ENCODE measurements around the gene SPATA24.
"Not testable (repeated sequence)": the region's sequence is repeated elsewhere in the genome, so short reads cannot be mapped to it uniquely, and the experiment has no call there.

SPATA24 gene

DNA sequence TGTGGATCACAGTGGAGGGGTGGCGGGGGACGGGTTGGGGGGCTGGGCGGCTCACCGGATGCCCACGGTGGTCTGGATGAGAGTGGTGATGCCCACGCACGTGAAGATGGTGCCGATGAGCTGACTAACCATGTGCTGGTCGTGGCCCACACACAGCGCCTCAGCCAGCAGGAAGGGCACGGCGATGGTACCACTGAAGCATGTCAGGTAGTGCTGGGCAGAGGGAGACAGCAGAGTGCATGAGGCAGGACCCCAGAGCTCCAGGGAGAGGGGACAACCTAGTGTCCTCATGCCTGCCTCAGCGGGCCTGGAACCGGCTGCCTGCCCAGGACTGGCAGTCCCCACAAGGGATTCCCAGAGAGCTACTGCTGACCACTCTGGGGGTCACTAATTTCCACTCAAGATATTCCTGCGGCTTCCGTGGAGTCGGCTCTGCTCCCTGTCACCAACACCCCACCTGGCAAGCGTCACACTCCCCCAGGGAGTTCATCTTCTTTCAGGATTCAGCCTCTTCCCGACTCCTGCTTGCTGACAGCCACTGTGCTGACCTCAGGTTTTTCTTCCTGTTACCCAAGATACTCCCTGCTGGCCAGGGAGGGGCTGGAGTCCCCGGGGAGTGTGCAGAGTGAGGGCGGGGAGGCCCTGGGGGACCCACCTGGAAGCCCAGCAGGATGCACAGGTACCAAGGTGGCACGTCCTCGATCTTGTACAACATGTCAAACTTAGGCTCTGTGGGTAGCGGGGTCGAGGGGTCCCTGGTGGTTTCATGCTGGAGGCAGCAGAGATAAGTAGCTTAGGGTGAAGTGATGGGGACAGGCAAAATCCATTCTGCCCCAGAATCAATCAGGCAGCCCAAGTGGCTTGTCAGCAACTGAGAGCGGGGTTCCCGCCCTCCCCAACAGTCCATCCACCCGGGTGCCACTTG is 21.8 kb downstream of the SPATA24 start:
- DNase-seq, result no peak

DNA sequence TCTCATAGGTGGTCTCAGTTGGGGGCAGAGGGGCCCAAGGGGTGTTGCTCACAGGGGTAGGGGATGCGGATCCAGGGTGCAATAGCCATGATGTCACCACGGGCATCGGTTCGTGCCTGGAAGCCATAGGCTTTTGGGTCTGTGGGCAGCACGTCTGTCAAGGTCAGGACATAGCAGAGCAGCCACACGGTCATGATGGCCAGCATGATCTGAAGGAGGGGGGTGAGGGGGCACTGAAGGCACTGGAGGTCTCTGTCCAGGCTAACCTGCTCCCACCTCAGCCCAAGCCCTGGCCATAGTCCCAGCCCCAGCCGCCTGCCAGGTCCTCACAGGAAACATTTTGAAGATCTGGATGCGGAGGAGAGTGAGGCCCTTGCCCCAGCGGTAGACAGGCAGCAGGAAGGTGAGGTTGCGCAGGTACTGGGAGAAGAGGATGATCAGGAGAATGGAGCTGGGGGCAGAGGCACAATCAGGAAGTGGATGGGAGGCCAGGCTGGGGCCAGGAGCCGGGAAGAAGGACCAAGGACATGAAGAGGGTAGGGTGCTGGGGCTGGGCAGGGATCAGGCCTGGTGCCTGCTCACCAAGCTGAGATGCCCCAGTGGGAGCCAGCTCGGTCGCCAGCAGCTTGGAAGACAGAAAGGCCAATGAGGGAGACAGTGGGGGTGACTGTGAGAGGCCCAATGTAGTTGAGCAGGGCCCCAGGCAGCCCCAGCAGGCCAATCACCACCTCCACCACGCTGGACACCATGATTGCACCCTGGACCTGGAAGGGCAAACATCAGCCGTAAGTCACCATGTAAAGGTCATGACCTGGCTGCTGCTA is 24.1 kb downstream of the SPATA24 start:
- no peak for DNase-seq

DNA sequence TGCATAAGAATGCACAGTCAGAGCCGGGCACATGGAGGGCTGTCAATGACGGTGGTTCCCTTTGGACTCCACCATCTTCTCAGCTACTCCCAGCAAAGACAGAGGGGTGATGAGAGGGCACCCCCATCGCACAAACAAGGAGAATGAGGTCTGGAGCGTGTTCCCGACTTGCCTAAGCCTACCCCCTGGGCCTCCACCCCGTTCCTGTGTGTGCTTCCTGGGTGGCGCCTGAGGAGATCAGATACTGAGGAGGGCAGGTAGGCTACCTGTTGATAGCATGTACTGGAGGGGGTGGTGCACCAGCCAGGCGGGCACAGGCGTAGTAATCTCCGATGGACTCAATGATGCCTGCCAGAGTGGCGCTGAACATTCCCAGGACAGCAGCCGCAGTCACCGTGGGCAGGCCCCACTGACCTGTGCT is 24.9 kb downstream of the SPATA24 start:
- DNase-seq, result no peak

DNA sequence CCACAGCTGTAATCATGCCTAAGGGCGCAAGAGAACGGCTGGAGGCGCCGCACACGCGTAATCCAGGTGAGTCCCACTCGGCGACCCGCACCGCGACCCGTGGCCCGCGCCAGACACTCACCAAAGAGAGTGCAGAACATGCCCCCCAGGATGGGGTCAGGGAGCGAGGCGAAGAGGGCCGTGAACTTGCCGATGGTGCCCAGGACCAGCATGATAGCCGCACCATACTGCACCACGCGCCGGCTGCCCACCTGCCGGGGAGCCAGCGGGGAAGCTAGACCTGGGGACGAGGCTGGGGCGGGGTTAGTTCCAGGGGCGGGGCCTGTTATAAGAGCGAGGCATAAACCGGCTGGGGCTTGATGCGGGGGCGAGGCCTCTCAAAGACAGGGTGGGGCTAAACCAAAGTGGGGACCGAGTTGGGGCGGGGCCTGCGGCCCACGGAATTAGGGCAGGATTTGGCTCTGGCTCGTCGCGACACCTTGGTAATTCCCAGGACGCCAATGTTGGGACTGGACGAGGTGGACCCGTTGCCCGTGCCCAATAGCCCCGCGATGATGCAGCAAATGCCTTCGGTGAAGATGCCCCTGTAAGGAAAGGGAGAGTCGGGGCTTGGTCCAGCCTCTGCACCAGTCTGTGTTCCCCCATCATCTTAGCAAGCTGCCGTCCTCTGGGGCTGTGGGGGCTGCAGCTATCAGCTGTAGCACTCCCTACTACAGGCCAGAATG is 25.6 kb downstream of the SPATA24 start:
- DNase-seq, result no peak

DNA sequence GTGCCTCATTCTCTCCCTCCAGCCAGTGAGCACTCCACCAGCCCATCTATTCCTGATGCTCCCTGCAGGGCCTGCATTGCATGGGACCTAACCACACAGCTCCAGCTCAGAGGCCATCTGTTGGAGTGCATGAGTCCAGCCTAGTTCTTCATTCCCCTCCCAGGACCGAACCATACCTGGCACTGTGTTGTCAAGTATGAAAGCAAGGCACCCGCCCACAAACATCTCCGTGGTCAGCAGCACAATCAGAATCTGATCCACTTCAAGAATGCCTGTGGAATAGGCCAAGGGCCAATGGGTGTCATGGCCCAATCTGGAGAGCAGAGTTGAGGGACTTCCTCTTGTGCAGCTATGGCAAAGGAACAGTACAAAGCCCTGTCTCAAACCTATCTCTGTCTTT is 26.7 kb downstream of the SPATA24 start:
- no peak for DNase-seq

DNA sequence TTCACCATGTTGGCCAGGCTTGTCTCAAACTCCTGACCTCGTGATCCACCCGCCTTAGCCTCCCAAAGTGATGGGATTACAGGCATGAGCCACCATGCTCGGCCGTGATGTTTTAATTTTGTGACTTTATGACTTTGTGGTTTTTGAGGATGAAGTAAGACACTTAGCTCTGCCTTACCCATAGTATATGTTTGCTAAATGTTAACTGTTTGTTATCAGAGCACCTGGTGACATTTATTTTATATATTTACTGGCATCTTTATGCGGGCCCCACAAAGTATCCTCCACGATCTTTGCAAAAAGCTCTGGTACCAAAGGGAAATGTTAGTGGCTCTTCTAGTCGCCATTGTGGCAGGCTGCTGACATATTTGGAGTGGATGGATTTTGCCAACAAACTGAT is 27.5 kb downstream of the SPATA24 start:
- no peak for DNase-seq

DNA sequence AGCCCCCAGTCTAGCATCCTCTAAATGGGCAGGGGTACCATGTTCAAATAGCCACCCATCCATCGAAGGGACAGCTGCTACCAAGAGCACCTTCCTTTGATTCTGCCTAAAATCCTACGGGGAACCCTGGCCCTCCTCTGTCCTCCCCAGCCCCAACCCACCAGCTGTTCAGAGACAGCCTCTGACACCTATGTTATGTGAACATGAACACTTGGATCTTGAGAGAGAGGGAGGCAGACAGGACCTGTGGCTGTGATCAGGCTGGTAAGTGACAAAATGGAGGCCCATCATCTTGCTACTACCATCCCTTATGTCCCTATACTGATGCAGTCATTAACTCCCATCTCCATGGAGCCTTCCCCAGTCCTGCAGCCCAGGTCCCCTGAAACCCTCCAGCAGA is 29.0 kb downstream of the SPATA24 start:
- DNase-seq, result no peak

DNA sequence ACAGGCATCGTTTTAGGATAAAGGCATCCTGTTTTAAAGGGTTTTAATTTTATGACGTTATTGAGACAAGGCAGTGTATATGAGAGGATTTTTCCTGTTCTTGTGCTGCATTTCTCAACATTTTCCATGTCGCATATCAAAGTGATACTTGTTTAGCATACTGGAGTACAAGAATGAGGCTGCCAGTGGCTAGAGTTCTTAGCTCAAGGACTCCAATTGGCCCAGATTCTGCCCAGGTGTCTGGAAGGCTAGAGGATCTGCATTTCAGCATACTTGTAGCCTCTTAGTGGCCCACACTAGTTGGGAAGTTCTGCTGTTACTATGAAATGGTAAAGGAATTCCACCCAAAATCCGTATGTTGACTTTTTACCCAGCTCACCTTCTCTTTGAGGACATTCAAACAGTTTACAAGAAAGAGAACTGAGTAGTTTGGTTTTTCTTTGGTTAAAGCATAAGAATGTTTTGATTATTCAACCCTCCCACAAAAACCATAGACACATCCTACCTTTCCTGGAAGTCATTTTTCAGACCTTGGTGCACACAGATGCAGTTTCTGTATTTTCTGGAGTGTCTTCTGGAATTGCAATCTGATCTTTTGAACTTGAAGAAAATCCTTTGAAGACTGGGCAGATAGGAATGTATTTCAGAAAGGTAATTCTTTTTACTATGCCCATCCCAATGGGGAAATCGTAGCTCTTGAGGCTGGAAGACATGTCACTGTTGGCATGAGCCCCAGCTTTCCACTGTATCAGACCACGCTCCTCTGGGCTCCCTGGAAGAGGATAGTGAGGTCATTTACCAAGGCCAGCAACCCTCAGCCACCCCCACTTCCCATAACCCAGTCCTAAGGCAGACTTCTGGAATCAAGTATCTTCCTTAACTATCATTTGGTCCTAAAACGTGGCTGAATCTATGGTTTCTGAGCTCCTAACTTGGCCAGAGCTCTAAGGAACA is 32.1 kb downstream of the SPATA24 start:
- DNase-seq, result no peak

DNA sequence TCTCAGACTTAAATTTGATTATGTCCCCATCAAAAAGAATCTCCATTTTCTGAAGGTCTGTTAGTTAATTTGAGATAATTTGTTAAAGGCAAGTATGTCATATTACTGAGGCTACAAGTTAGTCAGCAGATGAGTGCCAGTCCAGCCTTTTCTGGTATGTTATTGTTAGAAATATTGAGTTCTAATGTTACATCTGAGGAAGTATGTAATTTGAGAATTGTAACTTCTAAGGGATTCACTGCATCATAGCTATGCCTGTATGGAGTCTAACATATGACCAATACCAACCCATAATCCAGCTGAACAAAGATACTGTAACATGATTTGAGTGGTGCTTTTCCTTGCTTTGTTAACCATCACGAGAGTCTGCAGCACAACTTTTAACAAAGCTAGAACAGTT is 34.7 kb downstream of the SPATA24 start:
- DNase-seq, result no peak

DNA sequence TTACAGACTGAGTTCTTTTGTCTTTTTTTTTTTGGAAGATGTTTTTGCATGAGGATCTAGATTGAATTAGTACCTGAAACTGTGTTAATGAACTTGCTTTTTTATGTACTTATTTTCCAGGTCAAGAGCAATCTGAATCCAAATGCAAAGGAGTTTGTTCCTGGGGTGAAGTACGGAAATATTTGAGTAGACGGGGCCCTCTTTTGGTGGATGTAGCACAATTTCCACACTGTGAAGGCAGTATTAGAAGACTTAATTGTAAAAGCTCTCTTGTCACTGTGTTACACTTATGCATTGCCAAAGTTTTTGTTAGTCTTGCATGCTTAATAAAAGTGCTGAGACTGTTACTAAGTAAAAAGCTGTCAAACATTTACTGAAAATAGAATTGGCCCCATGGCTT is 35.3 kb downstream of the SPATA24 start:
- DNase-seq, result no peak

DNA sequence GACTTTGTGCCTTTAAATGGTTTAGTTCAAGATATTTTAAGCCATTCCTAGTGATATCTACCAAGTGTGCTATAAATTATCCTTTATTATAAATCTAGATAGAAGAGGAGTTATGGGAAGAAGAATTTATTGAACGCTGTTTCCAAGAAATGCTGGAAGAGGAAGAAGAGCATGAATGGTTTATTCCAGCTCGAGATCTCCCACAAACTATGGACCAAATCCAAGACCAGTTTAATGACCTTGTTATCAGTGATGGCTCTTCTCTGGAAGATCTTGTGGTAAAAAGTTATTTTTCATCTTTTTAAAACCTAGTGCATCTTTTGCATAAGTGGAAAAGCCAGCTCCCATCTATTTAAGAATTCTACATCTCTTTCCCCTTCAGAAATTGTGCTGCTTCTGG is 39.4 kb downstream of the SPATA24 start:
- DNase-seq, result no peak

DNA sequence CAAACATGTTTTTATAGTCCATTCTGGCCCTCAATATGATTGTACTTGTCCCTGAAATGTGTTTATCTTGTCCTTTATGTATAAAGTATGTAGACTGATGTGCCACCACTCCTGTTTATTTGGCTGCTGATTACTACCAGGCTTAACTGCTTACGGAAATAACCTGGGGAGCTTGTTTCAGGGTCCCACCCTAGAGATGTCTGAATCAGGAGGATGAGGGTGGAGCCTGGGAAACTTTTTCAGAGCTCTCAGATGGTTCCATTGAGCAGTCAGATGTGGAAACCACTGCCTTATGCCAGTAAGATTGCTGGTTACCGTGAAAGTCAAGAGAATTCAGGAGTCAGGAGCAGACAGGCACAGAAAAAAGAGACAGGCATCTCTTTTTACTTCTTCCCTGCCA is 40.0 kb downstream of the SPATA24 start:
- DNase-seq, result no peak

DNA sequence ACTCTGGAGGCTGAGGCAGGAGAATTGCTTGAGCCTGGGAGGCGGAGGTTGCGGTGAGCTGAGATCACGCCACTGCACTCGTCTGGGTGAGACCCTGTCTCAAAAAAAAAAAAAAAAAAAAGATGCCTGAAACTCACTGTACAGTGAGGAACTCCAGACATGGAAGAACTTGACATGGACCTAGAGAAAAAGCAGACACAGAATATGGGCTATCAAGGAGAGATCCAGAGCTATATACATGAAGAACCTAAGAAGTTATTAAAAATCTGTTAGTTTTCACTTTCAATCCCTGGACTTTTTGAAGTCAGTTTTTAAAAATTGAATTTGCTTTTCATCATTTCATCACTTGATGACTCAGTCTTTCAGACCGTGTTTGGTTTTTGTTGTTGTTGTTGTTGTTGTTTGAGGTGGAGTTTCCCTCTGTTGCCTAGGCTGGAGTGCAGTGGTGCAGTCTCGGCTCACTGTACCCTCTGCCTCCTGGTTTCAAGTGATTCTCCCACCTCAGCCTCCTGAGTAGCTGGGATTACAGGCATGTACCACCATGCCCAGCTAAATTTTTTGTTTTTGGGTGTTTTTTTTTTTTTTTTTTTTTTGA is 42.0 kb downstream of the SPATA24 start:
- no peak for DNase-seq

DNA sequence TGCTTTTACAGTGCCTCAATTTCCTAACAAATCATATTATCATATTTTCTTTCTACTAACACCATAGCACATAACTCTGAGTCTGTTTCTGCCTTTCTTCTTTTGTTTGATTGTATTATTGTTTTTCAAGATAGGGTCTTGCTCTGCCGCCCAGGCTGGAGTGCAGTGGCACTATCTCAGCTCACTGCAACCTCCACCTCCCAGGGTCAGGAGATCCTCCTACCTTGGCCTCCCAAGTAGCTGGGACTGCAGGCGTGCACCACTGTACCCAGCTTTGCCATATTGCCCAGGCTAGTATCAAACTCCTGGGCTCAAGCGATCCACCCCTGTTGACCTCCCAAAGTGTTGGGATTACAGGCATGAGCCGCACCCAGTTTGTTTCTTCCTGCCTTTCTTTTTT is 43.5 kb downstream of the SPATA24 start:
- no peak for DNase-seq

DNA sequence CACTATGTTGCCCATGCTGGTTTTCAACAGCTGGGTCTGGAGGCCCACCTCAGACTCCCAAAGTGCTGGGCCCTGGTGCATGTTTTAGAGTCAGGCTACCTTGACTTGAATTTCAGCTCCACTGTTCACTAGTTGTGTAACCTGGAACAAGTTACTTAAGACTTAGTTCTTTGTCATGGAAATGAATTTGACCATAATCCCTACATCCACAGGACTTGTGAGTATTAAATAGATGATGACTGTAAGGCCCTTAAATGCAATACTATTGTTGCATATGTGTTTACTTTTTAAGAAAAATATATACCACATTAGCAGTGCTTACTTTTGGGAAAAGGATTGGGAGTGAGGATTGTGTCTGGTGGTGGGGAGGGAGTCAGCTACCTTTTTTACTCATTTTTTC is 45.8 kb downstream of the SPATA24 start:
- no peak for DNase-seq

DNA sequence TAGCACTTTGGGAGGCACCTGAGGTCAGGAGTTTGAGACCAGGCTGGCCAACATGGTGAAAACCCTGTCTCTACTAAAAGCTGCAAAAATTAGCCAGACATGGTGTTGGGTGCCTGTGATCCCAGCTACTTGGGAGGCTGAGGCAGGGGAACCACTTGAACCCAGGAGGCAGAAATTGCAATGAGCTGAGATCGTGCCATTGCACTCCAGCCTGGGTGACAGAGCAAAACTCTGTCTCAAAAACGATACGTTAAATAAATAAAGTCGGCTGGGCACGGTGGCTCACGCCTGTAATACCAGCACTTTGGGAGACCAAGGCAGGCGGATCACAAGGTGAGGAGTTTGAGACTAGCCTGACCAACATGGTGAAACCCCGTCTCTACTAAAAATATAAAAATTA is 48.0 kb downstream of the SPATA24 start:
- not testable (repeated sequence) for DNase-seq

DNA sequence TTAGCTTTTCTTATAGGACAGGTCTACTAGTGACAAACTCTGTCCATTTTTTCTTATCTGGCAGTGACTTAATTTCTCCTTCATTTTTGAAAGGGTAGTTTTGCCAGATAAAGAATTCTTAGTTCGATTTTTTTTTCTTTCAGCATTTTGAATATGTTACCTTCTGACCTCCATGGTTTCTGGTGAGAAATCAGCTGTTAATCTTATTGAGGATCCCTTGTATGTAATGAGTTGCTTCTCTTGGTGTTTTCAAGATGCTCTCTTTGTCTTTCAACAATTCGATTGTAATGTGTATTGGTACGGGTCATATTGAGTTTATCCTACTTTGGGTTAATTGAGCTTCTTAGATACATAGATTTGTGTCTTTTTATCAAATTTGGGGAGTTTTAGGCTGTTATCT is 49.7 kb downstream of the SPATA24 start:
- no peak for DNase-seq

DNA sequence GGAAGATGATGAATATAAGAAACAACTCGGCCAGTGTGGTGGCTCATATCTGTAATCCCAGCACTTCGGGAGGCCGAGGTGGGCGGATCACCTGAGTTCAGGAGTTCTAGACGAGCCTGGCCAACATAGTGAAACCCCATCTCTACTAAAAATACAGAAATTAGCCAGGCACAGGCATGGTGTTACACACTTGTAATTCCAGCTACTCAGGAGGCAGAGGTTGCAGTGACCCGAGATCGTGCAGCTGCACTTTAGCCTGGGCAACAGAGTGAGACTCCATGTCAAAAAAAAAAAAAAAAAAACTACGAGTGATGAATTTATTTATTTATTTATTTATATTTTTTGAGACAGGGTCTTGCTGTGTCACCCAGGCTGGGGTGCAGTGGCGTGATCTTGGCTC is 56.0 kb downstream of the SPATA24 start:
- not testable (repeated sequence) for DNase-seq
